Small intestine (tissue), 7 donors: Measurements from ENCODE around the gene MYF6. TPM values are rescaled to one million over a fixed set of nuclear protein-coding genes. Genes with fewer than 3 reads are reported as not detected.

Source experiments
- DNase-seq, 2 donors: peaks; one replicate each; pipeline versions ENCODE4 v3.0.0 to v3.0.0-alpha.2; 2013
- FAIRE-seq: peaks from 2 replicates; lab custom pipeline; 2012; peaks lifted over from hg19 to GRCh38; lab: Jason Lieb, UNC
- H3K27ac ChIP-seq, 3 donors: one replicate each; pipeline ENCODE4 v1.5.1; 2013; ENCODE audit warnings: low read length in 2 of 3, mild to moderate bottlenecking in 2 of 3, control low read depth in 1 of 3, inconsistent platforms in 1 of 3, low read depth in 1 of 3, moderate library complexity in 1 of 3
- H3K27me3 ChIP-seq, 3 donors: one replicate each; pipeline ENCODE4 v1.6.1; 2013; ENCODE audit warnings: low read length in 3 of 3, inconsistent platforms in 1 of 3; ENCODE audit not compliant: control insufficient read depth in 3 of 3, insufficient read depth in 3 of 3
- H3K36me3 ChIP-seq, 3 donors: one replicate each; pipeline ENCODE4 v1.6.1; 2013; ENCODE audit warnings: low read length in 3 of 3, inconsistent platforms in 1 of 3, low read depth in 1 of 3, mild to moderate bottlenecking in 1 of 3, moderate library complexity in 1 of 3; ENCODE audit not compliant: control insufficient read depth in 3 of 3, insufficient read depth in 2 of 3
- H3K4me1 ChIP-seq, 3 donors: one replicate each; pipeline ENCODE4 v1.6.1; 2013; ENCODE audit warnings: low read length in 2 of 3, inconsistent platforms in 1 of 3, low read depth in 1 of 3, mild to moderate bottlenecking in 1 of 3, moderate library complexity in 1 of 3; ENCODE audit not compliant: control insufficient read depth in 3 of 3, insufficient read depth in 2 of 3
- H3K4me3 ChIP-seq, 3 donors: one replicate each; pipeline ENCODE4 v1.5.1; 2013; ENCODE audit warnings: low read length in 3 of 3, control low read depth in 1 of 3, inconsistent platforms in 1 of 3, low read depth in 1 of 3, mild to moderate bottlenecking in 1 of 3, moderate library complexity in 1 of 3
- H3K9me3 ChIP-seq, 2 donors: one replicate each; pipeline ENCODE4 v1.6.1; 2013; ENCODE audit warnings: low read depth in 1 of 2, low read length in 1 of 2; ENCODE audit not compliant: control insufficient read depth in 2 of 2, insufficient read depth in 1 of 2
- WGBS, 3 donors: extraction: QIAGEN DNeasy Blood & Tissue Kit; methylation state at CpG; one replicate each; pipeline ENCODE4 v1.1.7; 2013; 5-methylcytosine and 5-hydroxymethylcytosine counted together
- polyA plus RNA-seq, 4 donors: library from polyadenylated mRNA; stranded (reverse) in 3 of 4; unstranded in 1 of 4; fragments of 200-250 nt in 3 of 4; fragments of 120-200 nt in 1 of 4; gene quantifications; one replicate each; pipeline versions ENCODE4 v1.2.1 to v1.2.3, GENCODE V29; 2013
- donor health status: healthy with polysubstance abuse.
- donor health status: control.
- donor health status: control.
- donor health status: Bipolar disorder and iron deficiency.
- donor health status: healthy.

The MYF6 gene
- polyA plus RNA-seq, 4 donors: 0.31 to 0.54 TPM; not detected in 2

GRCh38 chr12:80681287-80681686 is 26.1 kb upstream of the MYF6 start:
- WGBS, 3 donors: 73 to 78% (median 74%) methylated on average over 2 of the region's 2 CpGs
- FAIRE-seq (no peak), DNase-seq (no peak)
- H3K4me1 ChIP-seq: no peaks in the 10 kb centered on the region
- H3K9me3 ChIP-seq: no peaks in the 10 kb centered on the region
- no peak overlapping the region for H3K27ac ChIP-seq
- no peaks in the 10 kb centered on the region for H3K36me3 ChIP-seq
- no peaks in the 10 kb centered on the region for H3K27me3 ChIP-seq
- no peak overlapping the region for H3K4me3 ChIP-seq

DNA sequence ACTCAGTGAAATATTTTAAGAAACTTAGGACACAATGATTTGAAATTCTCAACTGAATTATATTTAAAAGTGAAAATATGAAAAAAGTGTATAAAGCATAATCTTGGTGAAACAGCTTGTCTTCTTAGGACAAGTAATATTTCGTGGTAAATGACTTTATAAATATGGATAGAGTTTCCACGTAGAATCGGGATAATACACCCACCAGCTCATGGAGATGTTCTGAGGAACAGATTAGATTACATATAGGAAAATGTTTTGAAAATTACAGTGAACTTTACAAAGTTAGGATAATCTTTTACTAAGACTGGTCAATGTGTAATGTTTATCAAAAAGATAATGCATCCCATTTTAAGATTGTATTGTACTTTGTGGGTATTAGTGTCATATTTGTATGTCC is 25.6 kb upstream of the MYF6 start:
- Histone ChIP-seq H3K4me3 (no peak overlapping the region), H3K27me3 (no peaks in the 10 kb centered on the region), H3K27ac (no peak overlapping the region), H3K4me1 (no peaks in the 10 kb centered on the region), H3K36me3 (no peaks in the 10 kb centered on the region), H3K9me3 (no peaks in the 10 kb centered on the region)
- 76 to 82% (median 76%) methylated on average over 3 of the region's 3 CpGs for WGBS, 3 donors
- DNase-seq: no peak
- peak; percentile 33 for FAIRE-seq

GRCh38 chr12:80684077-80684495 is 23.3 kb upstream of the MYF6 start:
- Histone ChIP-seq H3K27ac (no peak overlapping the region), H3K36me3 (no peaks in the 10 kb centered on the region), H3K4me1 (no peaks in the 10 kb centered on the region), H3K9me3 (no peaks in the 10 kb centered on the region), H3K4me3 (no peak overlapping the region), H3K27me3 (no peaks in the 10 kb centered on the region)
- FAIRE-seq (no peak), DNase-seq (peak in 1 of 2 donors; percentile 31)
- WGBS, 3 donors: 39 to 57% (median 56%) methylated on average over 7 of the region's 7 CpGs

GRCh38 chr12:80690090-80690489 is 17.3 kb upstream of the MYF6 start:
- FAIRE-seq (no peak), DNase-seq (no peak)
- Histone ChIP-seq H3K9me3 (no peaks in the 10 kb centered on the region), H3K36me3 (no peaks in the 10 kb centered on the region), H3K27ac (no peak overlapping the region), H3K4me3 (no peak overlapping the region), H3K27me3 (no peaks in the 10 kb centered on the region), H3K4me1 (no peaks in the 10 kb centered on the region)
- WGBS, 3 donors: 58 to 79% (median 72%) methylated on average over 1 of the region's 1 CpG

DNA sequence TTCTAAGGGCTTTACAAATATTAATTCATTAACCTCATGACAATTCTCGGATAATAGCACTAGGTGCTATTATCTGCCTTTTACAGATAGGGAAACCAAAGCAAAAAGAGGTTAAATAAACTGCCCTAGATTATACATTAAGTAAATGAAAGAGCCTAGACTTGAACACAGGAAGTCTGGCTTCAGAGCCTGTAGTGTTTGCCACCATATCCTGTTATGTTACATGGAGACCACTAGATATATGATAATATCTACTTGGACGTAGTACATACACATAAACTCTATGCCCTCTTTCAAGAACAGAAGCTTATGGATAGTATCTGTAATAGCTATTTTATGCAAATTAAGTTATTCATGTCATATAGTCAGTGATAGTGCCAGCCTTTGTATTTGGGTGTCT is 16.9 kb upstream of the MYF6 start:
- WGBS, 3 donors: 26 to 51% (median 44%) methylated on average over 2 of the region's 2 CpGs
- Histone ChIP-seq H3K36me3 (no peaks in the 10 kb centered on the region), H3K4me1 (no peaks in the 10 kb centered on the region), H3K27ac (no peak overlapping the region), H3K27me3 (no peaks in the 10 kb centered on the region), H3K4me3 (no peak overlapping the region), H3K9me3 (no peaks in the 10 kb centered on the region)
- DNase-seq: no peak
- no peak for FAIRE-seq

GRCh38 chr12:80692114-80692513 is 15.3 kb upstream of the MYF6 start:
- WGBS, 3 donors: 57 to 88% (median 82%) methylated on average over 1 of the region's 1 CpG
- Histone ChIP-seq H3K4me1 (no peaks in the 10 kb centered on the region), H3K4me3 (no peak overlapping the region), H3K36me3 (no peaks in the 10 kb centered on the region), H3K9me3 (no peaks in the 10 kb centered on the region), H3K27me3 (no peaks in the 10 kb centered on the region), H3K27ac (no peak overlapping the region)
- DNase-seq (no peak), FAIRE-seq (no peak)

DNA sequence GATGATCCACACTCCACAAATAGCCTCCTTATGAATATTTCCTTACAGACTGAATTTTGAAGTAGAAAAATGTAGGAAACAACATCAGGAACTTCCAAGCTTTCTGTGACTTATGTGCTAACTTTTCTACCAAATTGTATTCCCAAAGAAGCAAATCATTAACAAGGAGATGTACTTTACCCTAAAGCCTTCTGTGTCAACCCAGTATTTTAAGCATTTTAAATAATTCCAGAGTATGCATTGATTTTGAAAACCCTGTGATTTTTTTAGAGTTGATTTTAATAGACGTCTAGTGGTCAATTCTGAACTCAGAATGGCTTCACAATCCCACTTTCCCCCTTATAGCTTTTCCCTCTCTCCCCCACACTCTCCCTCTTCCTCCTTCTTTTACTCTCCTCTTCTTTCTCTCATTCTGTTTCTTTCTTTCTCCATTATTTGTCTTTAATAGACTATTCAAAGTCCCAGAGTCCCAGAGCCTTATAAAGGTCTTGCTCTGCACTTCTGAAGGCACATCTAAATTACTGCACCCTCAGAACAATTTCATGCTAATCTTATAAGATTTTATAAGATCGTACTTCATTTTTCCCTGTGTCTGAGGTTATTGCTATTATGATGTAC is 10.1 kb upstream of the MYF6 start:
- H3K36me3 ChIP-seq: no peaks in the 10 kb centered on the region
- no peak overlapping the region for H3K4me3 ChIP-seq
- no peak overlapping the region for H3K27ac ChIP-seq
- H3K4me1 ChIP-seq: no peaks in the 10 kb centered on the region
- FAIRE-seq (no peak), DNase-seq (no peak)
- no peaks in the 10 kb centered on the region for H3K27me3 ChIP-seq
- H3K9me3 ChIP-seq: no peaks in the 10 kb centered on the region
- 38 to 56% (median 48%) methylated on average over 2 of the region's 2 CpGs for WGBS, 3 donors

GRCh38 chr12:80698256-80698655 is 9.2 kb upstream of the MYF6 start:
- FAIRE-seq (no peak), DNase-seq (no peak)
- WGBS, 3 donors: 72 to 84% (median 83%) methylated on average over 7 of the region's 7 CpGs
- Histone ChIP-seq H3K27me3 (no peaks in the 10 kb centered on the region), H3K4me1 (no peaks in the 10 kb centered on the region), H3K4me3 (no peak overlapping the region), H3K9me3 (no peaks in the 10 kb centered on the region), H3K36me3 (no peaks in the 10 kb centered on the region), H3K27ac (no peak overlapping the region)
